GM20431 (cell line): ENCODE results near the gene TDRD3.

Source experiments
- in situ Hi-C: fragments of 300-500 bp; cut with MseI, MboI; formaldehyde crosslinking; loops from one replicate; pipeline ENCODE4 v1.15.0; 2020; ENCODE audit warnings: low sequenced_read_pairs; ENCODE audit not compliant: unreplicated experiment

The TDRD3 gene

DNA sequence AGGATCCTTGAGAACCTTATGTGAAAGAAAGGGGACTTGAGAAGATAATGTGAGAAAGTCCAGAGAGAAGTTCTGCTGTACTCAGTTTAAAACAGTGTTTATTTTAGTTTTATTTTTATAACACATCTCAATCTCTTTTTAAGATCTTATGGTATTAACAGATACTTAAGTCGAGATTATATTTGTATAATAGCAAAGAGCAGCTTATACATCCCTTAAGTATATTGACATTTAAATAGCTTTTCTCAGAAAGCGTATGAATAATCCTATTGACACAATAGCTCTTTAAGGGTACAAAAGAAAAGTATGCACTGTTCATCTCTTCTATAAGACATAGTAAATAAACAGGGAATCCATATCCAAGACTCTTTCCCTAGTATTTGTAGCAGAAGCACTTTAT lies 42.2 kb downstream of the TDRD3 start:
- in situ Hi-C loops, result no loop called here

DNA sequence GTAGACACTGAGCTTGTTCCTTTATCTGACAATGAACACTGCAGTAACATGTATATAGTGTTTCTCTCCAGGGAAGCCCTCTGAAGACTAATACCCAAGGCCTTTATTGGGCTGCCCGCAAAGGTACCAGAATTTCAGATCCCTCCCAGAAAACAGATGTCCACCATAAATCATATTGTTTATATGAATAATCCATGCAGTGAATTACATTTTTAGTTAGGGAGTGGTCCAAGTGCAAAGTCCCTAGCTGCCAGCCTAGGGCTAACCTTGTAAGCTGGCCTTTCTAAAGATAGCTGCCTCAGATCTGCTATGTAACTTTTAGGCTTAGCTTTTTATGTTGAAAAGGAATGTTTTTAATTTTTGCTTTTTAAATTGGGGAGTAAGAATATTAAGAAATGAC lies 44.7 kb downstream of the TDRD3 start:
- in situ Hi-C loops, result no loop called here

DNA sequence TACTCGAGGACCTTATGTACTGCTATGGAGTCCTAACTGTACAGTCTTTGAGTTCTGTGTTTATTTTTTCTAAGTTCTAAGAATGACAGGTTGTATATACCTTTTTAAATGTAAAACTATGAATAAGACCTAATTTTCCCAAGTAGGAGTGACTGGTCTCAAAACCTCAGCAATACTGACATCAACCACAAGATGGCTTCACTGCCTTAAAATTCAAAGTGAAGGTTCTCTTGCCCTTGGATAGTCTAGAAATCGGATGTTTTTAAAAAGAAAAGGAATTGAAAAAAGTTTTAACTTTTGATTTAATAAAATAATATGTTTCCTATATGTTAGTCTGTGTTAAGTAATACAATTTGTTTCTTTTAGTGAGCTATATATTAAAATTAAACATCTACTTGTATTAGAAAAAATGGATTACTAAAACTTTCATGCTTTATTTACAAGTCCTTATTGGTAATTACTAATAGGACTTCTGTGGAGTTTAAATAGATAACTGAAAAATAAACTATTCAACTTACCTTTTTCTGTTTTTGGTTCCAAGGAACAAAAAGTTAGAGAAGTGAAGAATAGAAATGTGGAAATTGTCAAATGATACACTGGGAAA lies 52.0 kb downstream of the TDRD3 start:
- in situ Hi-C loops, result no loop called here

DNA sequence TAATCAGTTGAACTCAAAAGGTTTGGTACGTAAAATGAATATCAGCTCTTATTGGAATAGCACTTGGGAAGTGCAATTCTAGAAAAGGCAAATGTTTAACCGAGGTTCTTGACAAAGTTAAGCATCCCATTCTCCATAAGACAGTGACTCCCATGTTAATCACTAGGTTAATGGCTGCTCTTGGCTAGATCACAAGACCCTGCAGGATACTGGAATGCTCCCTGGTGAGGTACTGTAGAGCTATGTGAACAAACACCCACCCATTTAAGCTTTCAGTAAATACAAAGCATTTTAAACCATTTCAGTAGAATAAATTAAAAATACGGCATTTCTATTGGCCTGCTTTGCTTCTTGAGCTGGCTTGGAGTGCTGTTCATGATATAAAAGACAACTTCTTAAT lies 56.5 kb downstream of the TDRD3 start:
- in situ Hi-C loops, result loop anchor here (25.0 kb wide), 1 partner anchor 959 kb away; the partner anchor contains the start of gene PCDH20

GRCh38 chr13:60454425-60454824 lies 57.4 kb downstream of the TDRD3 start:
- in situ Hi-C loops, result loop anchor here (25.0 kb wide), 1 partner anchor 958 kb away; the partner anchor contains the start of gene PCDH20

DNA sequence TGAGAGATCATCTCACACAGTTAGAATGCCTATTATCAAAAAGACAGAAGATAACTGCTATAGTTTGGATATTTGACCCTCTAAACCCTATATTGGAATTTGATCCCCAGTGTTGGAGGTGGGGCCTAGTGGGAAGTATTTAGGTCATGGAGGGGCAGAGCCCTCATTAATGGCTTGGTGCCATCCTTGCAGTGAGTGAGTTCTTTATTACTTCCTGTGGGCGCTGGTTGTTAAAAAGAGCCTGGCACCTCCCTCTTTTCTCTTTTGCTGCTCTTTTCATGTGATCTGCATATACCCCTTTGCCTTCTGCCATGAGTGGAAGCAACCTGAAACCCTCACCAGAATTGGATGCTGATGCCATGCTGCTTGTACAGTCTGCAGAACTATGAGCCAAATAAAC lies 66.8 kb downstream of the TDRD3 start:
- in situ Hi-C loops, result loop anchor here (25.0 kb wide), 1 partner anchor 949 kb away; the partner anchor contains the start of gene PCDH20

DNA sequence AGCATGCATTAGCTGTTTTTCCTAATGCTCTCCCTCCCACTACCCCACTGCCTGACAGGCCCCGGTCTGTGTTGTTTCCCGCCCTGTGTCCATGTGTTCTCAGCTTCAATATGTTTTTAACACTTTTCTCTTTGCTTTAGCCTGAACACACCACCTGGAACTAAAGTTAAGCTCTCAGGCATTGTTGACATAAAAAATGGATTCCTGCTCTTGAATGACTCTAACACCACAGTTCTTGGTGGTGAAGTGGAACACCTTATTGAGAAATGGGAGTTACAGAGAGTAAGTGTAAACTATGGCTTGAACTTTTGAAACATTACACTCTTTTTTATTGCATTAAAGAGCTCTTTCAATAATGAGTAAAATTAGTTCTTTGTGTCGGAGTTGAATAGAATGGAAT lies 70.1 kb downstream of the TDRD3 start:
- in situ Hi-C loops, result loop anchor here (25.0 kb wide), 1 partner anchor 945 kb away; the partner anchor contains the start of gene PCDH20

GRCh38 chr13:60479273-60479672 lies 82.3 kb downstream of the TDRD3 start:
- in situ Hi-C loops, result no loop called here

GRCh38 chr13:60482012-60482411 lies 85.0 kb downstream of the TDRD3 start:
- in situ Hi-C loops, result no loop called here

GRCh38 chr13:60484865-60485264 lies 87.8 kb downstream of the TDRD3 start:
- in situ Hi-C loops, result no loop called here

DNA sequence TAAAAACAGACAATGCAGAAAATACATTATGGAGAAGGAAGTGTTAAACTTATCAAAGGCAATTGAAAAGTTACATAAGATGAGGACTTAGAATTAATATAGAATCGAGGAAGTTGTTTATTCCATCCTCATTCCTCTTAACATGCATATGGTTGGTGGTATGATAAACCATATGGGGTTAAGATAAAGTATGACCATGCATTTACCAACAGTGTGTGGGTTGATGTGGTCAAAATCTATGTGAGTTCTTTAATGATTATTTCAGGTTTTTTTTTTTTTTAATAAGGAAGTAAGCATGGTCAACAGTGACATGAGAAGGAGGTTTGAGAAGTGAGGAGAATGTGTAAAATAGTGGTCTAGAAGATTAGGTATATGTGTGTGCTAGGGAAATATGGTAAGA lies 94.5 kb downstream of the TDRD3 start:
- in situ Hi-C loops, result no loop called here

- in situ Hi-C loops, result no loop called here
Observed at GRCh38 chr13:60492187-60492586, 95.2 kb downstream of the TDRD3 start.

- in situ Hi-C loops, result no loop called here
Observed at GRCh38 chr13:60494296-60494695, 97.3 kb downstream of the TDRD3 start.

GRCh38 chr13:60501236-60501635 lies 104.2 kb downstream of the TDRD3 start:
- in situ Hi-C loops, result no loop called here

GRCh38 chr13:60509601-60510386 lies 112.8 kb downstream of the TDRD3 start:
- in situ Hi-C loops, result no loop called here

- in situ Hi-C loops, result no loop called here
Observed at GRCh38 chr13:60511637-60512036, 114.6 kb downstream of the TDRD3 start.

GRCh38 chr13:60514891-60515290 lies 117.9 kb downstream of the TDRD3 start:
- in situ Hi-C loops, result no loop called here

- in situ Hi-C loops, result no loop called here
Observed at GRCh38 chr13:60519496-60519895, 122.5 kb downstream of the TDRD3 start.

DNA sequence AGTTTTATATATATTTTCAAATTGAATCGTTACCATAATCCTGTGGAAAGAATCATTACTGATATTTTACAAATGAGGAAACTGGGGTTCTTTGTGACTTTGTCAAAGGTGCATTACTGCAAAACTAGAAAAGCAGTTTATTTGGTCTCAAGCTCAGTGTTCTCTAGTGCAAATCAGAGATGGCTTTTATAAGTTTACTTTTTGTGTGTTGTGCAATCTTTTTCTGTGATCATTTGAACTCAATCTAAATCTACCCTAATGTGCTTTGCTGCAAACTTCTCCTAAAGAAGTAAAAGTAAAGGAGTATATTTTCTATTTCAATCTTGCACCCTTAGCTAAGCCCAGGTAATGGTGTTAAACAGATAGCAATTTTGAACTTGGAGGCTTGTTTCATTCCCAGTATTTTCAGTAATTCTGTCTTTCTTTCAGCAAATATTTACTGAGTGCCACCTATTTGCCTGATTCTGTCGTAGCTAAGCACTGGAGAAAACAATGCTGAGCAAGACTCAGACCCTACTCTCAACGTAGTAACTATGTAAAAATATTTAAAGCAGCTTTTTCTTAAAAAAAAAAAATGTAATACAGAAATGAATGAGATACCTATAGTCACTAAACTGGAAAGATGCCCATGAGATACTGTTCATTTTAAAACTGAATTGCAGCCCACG lies 124.0 kb downstream of the TDRD3 start:
- in situ Hi-C loops, result no loop called here

GRCh38 chr13:60538566-60538965 lies 141.5 kb downstream of the TDRD3 start:
- in situ Hi-C loops, result no loop called here

DNA sequence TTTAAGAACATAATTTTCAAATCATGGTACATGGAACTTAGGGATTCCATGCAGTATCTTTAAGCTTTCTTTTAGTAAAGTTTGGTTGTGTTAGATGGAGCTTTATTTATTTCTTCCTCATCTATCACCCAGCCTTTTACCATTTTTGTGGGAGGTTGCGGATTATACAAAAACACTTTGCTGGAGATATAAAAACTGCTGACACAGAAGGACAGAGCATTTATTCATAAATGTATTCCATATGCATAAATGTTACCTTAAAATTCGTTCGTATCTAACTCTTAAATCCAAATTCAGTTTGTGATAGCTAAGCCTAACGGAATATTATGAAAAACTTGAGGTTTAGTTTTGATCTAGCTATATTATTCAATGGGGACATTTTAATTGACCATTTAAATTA lies 143.3 kb downstream of the TDRD3 start:
- in situ Hi-C loops, result no loop called here
